GM21390 (cell line): ENCODE data around the gene CD53.
"Not testable (repeated sequence)": the region's sequence is repeated elsewhere in the genome, so short reads cannot be mapped to it uniquely, and the experiment has no call there.

Source experiments
- ATAC-seq: cut with Tn5 transposase; IDR thresholded peaks from one replicate; pipeline ENCODE4 v1.9.1; 2021; ENCODE audit not compliant: unreplicated experiment

Gene CD53

DNA sequence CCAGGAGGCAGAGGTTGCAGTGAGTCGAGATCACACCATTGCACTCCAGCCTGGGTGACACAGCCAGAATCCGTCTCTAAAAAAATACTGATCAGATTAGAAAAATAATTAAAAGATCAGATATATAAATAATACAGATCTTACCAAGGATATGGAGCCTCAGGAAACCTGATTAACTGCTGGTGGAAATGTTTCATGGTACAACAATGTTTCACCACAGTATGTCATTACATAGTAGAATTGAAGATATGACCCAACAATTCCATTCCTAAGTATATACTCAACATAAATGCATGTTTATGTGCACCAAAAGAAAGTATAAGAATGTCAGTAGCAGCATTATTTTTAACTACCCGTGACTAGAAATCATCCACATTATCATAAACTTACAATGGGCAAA is 41.7 kb downstream of the CD53 start:
- ATAC-seq: no peak

DNA sequence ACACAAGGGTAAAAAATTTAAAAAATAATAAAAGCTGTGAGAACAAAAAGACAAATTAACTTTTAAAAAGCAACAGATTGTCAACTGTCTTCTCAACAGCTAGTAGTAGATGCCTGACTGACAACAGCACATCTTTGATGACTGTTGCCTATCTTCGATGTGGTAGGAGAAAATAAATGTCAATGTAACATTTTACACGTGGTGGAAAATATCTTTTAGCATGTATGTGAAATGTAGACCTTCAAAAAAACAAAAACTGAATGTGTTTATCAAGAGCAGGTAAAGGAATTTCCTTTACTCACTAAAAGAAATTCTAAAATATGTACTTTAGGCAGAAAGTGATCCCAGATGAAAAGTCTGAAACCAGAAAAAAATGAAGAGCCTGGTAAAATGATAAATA is 42.9 kb downstream of the CD53 start:
- ATAC-seq: no peak

DNA sequence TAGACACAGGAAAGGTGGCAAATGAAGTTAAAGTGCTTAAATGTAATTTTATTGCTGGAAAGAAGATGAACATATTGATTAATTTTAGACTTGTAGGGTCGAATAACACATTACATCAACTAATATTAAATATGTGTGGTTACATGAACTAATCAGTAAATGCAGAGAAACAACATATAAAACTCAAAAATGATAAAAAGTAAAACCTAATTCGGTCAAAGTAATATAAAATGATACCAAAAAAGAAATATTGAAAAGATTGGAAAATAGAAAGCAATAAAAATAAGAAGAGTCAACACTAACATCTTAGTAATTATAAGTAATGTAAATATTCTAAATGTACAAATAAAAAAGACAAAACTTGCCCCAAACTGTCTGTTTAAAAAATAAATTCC is 43.3 kb downstream of the CD53 start:
- no peak for ATAC-seq

DNA sequence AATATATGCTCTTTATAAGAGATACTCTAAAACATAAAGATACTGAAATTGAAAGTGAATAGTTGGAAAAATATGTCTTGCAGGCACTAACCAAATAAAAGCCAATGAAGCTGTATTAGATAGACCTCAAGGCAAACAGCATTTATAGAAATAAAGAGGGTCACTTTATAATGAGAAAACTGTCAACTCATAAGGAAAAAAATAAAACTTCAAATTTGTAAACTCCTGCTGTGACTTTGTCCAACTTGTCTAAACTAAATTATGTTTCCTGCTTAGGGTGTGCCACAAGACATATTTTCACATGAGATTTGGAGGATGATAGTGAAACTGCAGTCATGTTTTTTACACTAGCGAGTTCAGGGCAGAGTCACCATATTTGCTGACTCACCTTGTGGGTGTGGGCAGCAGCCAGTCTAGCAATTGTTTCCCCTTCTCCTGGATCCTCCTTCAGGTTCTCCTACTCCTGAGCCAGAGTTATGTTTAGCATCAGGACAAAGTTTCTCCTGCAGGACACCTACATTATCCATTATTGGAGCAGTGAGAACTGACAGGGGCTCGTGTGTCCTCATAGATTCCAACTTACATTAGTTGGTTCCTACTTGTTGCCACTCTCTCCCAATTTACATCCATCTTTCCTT is 43.8 kb downstream of the CD53 start:
- ATAC-seq: peak; percentile 55

DNA sequence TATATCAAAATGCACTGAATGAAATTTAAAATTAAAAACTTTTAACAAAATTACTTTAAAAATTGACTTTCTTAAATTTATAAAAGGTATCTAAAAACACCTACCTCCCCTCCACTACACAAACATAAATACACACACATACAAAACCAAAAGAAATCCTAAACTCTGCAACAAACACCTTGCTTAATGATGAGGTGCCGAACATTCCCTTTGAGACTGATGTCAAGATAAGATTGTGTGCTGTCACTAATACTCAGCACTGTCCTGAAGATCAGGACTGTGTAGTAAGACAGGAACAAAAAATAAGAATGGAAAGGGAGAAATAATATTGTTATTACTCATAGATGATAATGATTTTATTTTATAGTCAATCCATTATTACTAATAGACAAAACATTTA is 45.1 kb downstream of the CD53 start:
- no peak for ATAC-seq

DNA sequence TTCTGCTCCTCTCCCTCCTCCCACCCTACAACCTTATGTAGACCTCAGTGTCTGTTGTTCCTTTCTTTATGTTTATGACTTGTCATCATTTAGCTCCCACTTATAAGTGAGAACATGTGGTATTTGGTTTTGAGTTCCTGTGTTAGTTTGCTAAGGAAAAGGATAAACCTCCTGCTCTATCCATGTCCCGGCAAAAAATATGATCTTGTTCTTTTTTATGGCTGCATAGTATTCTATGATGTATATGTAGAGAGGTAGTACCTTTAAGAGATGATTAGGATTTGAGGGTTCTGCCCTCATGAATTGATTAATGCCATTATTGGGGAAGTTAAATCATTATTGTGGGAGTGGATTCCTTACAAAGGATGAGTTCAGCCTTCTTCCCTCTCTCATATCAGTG is 49.0 kb downstream of the CD53 start:
- no peak for ATAC-seq

DNA sequence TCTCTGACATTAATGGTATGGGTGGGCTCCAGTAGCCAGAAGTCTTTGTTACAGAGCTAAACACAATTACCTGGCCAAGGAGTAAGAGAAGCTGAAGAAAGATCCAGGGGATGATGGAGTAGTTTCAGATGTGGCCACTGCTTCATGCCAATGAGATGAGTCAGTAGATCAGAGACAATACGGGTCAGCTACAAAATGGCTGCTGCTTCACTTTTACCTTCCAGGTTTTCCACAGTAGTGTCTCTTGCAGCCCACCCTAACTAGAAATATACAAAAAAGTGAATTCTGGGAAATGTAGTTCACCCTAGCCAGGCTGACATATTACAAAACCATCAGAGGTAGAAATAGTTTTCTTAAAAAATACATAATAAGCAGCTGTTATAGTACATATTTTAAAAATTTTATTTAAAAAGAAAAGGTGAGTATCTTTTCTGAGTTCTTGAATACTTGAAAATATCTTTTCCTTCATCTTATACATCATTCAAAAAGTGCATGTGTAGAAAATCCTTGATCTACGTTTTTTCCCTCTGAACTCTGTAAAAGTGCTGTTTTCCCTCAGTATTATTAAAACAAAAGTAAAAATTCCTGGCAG is 54.6 kb downstream of the CD53 start:
- ATAC-seq: no peak

DNA sequence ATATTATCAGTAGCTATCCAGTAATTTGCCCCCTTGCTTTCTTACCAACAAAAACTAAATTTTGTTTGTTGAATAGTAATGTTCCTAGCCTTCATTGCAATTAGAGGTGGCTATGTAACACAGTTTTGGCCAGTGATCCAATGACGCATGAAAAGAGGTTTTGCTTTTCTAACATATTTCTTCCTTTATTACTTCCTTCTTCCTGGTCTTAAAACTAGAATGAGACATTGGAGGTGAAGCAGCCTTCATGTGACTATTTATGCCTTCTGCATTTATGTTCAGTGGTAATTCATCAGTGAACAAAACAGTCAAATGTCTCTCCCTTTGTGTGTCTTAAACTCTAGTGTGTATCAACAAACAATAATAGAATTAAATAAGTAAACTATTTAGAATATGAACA is 55.2 kb downstream of the CD53 start:
- no peak for ATAC-seq

DNA sequence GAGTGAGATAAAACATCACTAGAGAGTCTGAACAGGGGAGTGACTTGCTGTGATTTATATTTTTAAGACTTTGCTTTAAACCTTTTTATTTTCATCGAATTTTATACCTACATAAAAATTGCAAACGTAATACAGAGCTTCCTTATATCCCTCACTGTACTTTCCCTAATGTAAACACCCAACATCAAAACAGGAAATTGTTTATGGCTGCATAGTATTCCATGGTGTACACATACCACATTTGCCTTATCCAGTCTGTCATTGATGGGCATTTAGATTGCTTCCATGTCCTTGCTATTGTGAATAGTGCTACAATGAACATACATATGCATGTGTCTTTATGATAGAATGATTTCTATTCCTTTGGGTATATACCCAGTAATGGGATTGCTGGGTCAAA is 56.0 kb downstream of the CD53 start:
- ATAC-seq: no peak

DNA sequence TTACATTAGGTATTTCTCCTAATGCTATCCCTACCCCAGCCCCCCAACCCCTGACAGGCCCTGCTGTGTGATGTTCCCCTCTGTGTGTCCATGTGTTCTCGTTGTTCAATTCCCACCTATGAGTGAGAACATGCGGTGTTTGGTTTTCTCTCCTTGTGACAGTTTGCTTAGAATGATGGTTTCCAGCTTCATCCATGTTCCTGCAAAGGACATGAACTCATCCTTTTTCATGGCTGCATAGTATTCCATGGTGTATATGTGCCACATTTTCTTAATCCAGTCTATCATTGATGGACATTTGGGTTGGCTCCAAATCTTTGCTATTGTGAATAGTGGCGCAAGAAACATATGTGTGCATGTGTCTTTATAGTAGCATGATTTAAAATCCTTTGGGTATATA is 58.1 kb downstream of the CD53 start:
- ATAC-seq: not testable (repeated sequence)

DNA sequence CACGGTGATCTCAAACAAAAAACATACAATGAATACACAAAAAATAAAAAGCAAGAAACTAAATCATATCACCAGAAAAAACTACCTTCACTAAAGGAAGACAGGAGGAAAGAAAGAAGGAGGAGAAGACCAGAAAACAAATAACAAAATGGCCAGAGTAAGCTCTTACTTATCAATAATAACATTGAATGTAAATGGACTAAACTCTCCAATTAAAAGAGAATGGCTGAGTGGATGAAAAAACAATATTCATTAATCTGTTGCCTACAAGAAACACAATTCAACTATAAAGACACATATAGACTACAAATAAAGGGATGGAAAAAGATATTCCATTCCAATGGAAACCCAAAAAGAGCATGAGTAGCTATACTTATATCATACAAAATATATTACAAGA is 63.6 kb downstream of the CD53 start:
- ATAC-seq: no peak

DNA sequence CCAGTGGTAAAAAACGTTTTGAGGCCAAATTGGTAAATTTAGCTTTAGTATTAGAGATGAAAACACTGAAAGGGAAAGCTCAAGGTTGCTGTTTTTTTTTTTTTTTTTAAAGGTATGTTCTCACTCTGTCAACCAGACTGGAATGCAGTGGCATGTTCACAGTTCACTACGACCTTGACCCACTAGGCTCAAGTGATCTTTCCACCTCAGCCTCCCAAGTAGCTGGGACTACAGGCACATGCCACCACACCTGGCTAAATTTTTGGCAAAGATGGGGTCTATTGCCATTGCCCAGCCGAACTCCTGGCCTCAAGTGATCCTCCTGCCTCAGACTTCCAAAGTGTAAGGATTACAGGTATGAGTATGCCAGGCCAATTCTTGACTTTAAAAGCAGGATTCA is 71.9 kb downstream of the CD53 start:
- no peak for ATAC-seq

DNA sequence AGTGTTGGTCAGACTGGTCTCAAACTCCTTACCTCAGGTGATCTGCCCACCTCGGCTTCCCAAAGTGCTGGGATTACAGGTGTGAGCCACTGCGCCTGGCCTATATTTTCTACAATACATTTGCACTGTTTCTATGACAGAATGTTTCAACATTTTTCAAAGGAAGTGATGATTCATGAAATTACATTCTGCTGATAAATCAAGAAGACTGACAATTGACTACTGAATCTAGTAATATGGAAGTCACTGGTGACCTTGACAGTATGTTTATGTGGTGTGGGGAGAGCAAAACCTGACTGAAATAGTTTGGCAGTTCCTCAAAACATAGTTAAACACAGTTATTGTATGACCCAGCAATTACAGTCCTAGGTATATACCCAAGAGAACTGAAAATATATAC is 72.7 kb downstream of the CD53 start:
- no peak for ATAC-seq

DNA sequence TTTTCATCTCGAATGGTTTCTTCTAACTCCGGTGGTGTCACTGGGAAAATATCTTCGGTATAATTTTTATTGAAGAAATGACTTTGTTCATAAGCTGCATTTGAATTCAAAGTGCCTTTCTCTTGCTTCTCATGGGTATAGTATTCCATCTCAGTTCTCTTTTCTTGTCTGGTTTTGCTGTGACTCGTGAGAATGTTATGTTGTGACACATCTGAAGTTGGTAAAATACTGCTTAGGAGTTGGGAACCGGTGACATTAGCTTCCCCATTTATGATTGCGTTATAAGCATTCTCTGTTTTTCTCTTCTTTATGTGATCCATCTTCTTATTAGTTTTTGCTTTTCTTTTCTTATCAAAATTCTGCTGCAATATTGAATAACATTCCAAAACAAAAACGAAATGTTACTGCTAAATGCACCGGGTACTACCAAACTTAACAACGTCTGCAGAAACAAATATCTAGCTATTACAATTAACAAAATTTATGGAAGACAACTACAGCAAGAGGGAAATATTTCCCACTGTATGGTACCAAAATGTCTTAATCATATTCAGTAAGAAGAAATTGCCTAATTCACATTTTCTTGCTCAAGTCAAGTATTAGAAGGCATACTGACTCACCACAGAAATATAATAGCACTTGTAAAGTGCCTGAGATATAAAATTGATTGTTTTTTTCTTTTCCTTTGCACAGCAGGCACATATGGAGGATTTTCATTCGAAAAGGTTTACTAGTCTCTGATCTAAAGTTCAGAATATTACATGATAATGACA is 75.3 kb downstream of the CD53 start:
- ATAC-seq: no peak
